GM03348 (cell line): Measurements from ENCODE around the gene IFT74.

ENCODE experiments used
- DNase-seq: peaks from one replicate; pipeline ENCODE4 v3.0.0; 2012; ENCODE audit warnings: low spot score

IFT74 gene

GRCh38 chr9:26955921-26956859, at the start of gene IFT74:
Gene IFT74 (plus strand): TSS chr9:26956412. CDS start chr9:26961968, 5,556 bp downstream.
- peak; percentile 99 for DNase-seq

GRCh38 chr9:26913138-26913668, 43.0 kb upstream of the IFT74 start:
- no peak for DNase-seq

- no peak for DNase-seq
Measured at GRCh38 chr9:26919698-26920097, 36.5 kb upstream of the IFT74 start.

- DNase-seq, result no peak
Measured at GRCh38 chr9:26925609-26926008, 30.6 kb upstream of the IFT74 start.

GRCh38 chr9:26928902-26929495, 27.2 kb upstream of the IFT74 start:
- DNase-seq, result no peak

- DNase-seq, result no peak
Measured at GRCh38 chr9:26935847-26936246, 20.4 kb upstream of the IFT74 start.

GRCh38 chr9:26937816-26938371, 18.3 kb upstream of the IFT74 start:
- no peak for DNase-seq

- no peak for DNase-seq
Measured at GRCh38 chr9:26939955-26940711, 16.1 kb upstream of the IFT74 start.

GRCh38 chr9:26940779-26941178, 15.4 kb upstream of the IFT74 start:
- no peak for DNase-seq

- DNase-seq, result no peak
Measured at GRCh38 chr9:26945591-26945990, 10.6 kb upstream of the IFT74 start.

- DNase-seq, result peak; percentile 94
Measured at GRCh38 chr9:26946753-26947727, 9.2 kb upstream of the IFT74 start, which contains the start of gene PLAA. Gene PLAA (minus strand): TSS chr9:26947242. CDS start chr9:26947045, 197 bp downstream.

- DNase-seq, result no peak
Measured at GRCh38 chr9:26947736-26948135, 8.5 kb upstream of the IFT74 start.

- DNase-seq, result no peak
Measured at GRCh38 chr9:26949637-26950069, 6.6 kb upstream of the IFT74 start.

GRCh38 chr9:26950521-26950920, 5.7 kb upstream of the IFT74 start:
- no peak for DNase-seq

GRCh38 chr9:26951794-26952193, 4.4 kb upstream of the IFT74 start:
- DNase-seq, result no peak

- DNase-seq, result no peak
Measured at GRCh38 chr9:26954050-26954508, 2.1 kb upstream of the IFT74 start.

- peak; percentile 35 for DNase-seq
Measured at GRCh38 chr9:26955222-26955903, 849 bp upstream of the IFT74 start.

GRCh38 chr9:26956860-26957233, 635 bp downstream of the IFT74 start:
- DNase-seq, result no peak

GRCh38 chr9:26971721-26972120, 15.5 kb downstream of the IFT74 start:
- DNase-seq, result no peak

GRCh38 chr9:26973989-26974388, 17.8 kb downstream of the IFT74 start:
- no peak for DNase-seq
